Left lung (tissue), 14 donors: ENCODE results near the gene POPDC3. TPM values are rescaled to one million over a fixed set of nuclear protein-coding genes. Genes with fewer than 3 reads are reported as not detected.
"Not testable (repeated sequence)": the region's sequence is repeated elsewhere in the genome, so short reads cannot be mapped to it uniquely, and the experiment has no call there.

Experiments used
- ATAC-seq: fragments of 200-7000 bp; cut with Tn5 transposase; one replicate; pipeline ENCODE4 v1.9.1; 2020; ENCODE audit warnings: moderate library complexity
- DNase-seq, 4 donors: peaks; one replicate each; pipeline ENCODE4 v3.0.0-alpha.2; 2013 to 2020
- H3K27ac ChIP-seq, 2 donors: fragments of 200-600 bp; sonication (generic) in 1 of 2; one replicate each; pipeline versions ENCODE4 v1.5.0 to v1.8.0; 2020 to 2021
- H3K27me3 ChIP-seq, 2 donors: fragments of 200-600 bp; sonication (generic) in 1 of 2; one replicate each; pipeline versions ENCODE4 v1.5.0 to v1.8.0; 2020 to 2021
- H3K36me3 ChIP-seq, 2 donors: fragments of 200-600 bp; sonication (generic) in 1 of 2; one replicate each; pipeline versions ENCODE4 v1.5.0 to v1.8.0; 2020 to 2021
- H3K4me1 ChIP-seq, 2 donors: fragments of 200-600 bp; one replicate each; pipeline ENCODE4 v1.8.0; 2021
- H3K4me3 ChIP-seq, 2 donors: fragments of 200-600 bp; sonication (generic) in 1 of 2; one replicate each; pipeline versions ENCODE4 v1.5.0 to v1.8.0; 2020 to 2021; ENCODE audit warnings: mild to moderate bottlenecking in 1 of 2
- H3K9me3 ChIP-seq, 2 donors: fragments of 200-600 bp; sonication (generic) in 1 of 2; one replicate each; pipeline versions ENCODE4 v1.5.0 to v1.8.0; 2020 to 2021
- intact Hi-C, 2 donors: fragments of 100-400 bp; cut with DNase I; formaldehyde crosslinking; loops; one replicate each; pipeline versions ENCODE4 v1.11.2 to v1.14.2; 2022
- long read RNA-seq, 12 donors: library from polyadenylated mRNA in 2 of 12; unstranded in 2 of 12; transcript quantifications; one replicate each; pipeline ENCODE4 v2.0.0 and lab custom pipeline, GENCODE V29; 2019 to 2026
- polyA plus RNA-seq, 6 donors: library from polyadenylated mRNA; unstranded; fragments of 120-200 nt; gene quantifications; one replicate each; pipeline ENCODE4 v1.2.1, GENCODE V29; 2013; ENCODE audit not compliant: insufficient read length in 6 of 6
- total RNA-seq, 2 donors: library from RNA; stranded (reverse); fragmentation: NEBNext Ultra II Directional; extraction: Animal tissue kit (Norgen Biotek cat#: 25700); gene quantifications; one replicate each; pipeline ENCODE4 v1.2.1, GENCODE V29; 2021
- TF ChIP-seq, protein P1 (sequence below), 2 donors: fragments of 200-600 bp; sonication (generic) in 1 of 2; IDR thresholded peaks; one replicate each; pipeline versions ENCODE4 v1.5.0 to v1.8.0; 2021; ENCODE audit warnings: antibody characterized with exemption in 2 of 2
- donor health status: DM: no; HTN: yes; CAD: no.
- donor health status: DM: no; HTN: no; CAD: no.

Gene POPDC3, protein sequence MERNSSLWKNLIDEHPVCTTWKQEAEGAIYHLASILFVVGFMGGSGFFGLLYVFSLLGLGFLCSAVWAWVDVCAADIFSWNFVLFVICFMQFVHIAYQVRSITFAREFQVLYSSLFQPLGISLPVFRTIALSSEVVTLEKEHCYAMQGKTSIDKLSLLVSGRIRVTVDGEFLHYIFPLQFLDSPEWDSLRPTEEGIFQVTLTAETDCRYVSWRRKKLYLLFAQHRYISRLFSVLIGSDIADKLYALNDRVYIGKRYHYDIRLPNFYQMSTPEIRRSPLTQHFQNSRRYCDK
- total RNA-seq = under 1 TPM; 0.41 to 0.71 TPM
- polyA plus RNA-seq = 1 to 10 TPM in 2 of 6 donors, under 1 TPM in 4; 0.66 to 1.1 (median 0.94) TPM
- long read RNA-seq, donor 1 = 0 reads
- long read RNA-seq, donor 2 = 0 reads
- long read RNA-seq, donor 3 = 0 reads
- long read RNA-seq, donor 4 = 0 reads
- long read RNA-seq, donor 5 = 0 reads
- long read RNA-seq, donor 6, partial matches to known transcripts = 0 of 1 reads
- long read RNA-seq, donor 6, other reads (novel, unspliced or antisense) = 0 of 1 reads
- long read RNA-seq, donor 7 = 0 reads
- long read RNA-seq, donor 8 = 0 reads
- long read RNA-seq, donor 9 = 0 reads
- long read RNA-seq, donor 10 = 0 reads
- long read RNA-seq, donor 11, partial matches to known transcripts = 0 of 3 reads
- long read RNA-seq, donor 11, other reads (novel, unspliced or antisense) = 0 of 3 reads
- long read RNA-seq, donor 12 = 0 reads

GRCh38 chr6:105179244-105180065 lies at the start of gene POPDC3:
POPDC3 (minus strand) TSS chr6:105180014; CDS start chr6:105161909, 18,105 bp downstream.
- TF ChIP-seq, protein P1, sequence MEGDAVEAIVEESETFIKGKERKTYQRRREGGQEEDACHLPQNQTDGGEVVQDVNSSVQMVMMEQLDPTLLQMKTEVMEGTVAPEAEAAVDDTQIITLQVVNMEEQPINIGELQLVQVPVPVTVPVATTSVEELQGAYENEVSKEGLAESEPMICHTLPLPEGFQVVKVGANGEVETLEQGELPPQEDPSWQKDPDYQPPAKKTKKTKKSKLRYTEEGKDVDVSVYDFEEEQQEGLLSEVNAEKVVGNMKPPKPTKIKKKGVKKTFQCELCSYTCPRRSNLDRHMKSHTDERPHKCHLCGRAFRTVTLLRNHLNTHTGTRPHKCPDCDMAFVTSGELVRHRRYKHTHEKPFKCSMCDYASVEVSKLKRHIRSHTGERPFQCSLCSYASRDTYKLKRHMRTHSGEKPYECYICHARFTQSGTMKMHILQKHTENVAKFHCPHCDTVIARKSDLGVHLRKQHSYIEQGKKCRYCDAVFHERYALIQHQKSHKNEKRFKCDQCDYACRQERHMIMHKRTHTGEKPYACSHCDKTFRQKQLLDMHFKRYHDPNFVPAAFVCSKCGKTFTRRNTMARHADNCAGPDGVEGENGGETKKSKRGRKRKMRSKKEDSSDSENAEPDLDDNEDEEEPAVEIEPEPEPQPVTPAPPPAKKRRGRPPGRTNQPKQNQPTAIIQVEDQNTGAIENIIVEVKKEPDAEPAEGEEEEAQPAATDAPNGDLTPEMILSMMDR (IDR thresholded peaks at IDR 0.05) = no peak
- Histone ChIP-seq H3K4me3 (peak within 1 kb of the TSS; percentile 21 to 29), H3K36me3 (no peaks in the 10 kb centered on the region), H3K9me3 (no peaks in the 10 kb centered on the region), H3K27ac (no peak within 1 kb of the TSS), H3K4me1 (peaks cover 0 to 6% of the 10 kb centered on the region in 2 donors), H3K27me3 (peaks cover 29 to 84% of the 10 kb centered on the region in 2 donors)
- peak; percentile 73 for ATAC-seq
- peak in 3 of 4 donors; percentile 12 to 79 (median 13) for DNase-seq
- intact Hi-C loops = no loop called here

DNA sequence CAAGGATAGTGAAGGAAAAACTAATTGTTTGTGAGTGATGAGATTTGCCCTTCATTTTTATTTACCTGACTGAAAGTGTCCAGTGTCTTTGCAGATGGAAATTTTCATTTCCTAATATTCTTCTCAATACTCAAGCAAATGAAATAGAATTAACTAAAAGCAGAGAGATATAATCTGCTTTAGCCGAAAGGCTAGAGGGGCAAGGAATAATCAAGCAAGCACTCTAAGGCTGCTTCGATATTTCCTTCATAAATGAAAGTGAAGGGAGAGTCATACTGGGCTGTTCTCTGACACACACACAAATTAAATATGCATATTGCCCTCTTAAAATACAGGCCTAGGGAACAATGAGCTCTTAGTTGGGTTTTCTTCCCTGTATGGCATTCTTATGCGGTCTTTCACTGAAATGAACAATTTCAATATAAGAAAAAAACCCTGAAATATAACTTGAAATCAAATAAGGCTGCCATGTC lies 47.5 kb upstream of the POPDC3 start:
- Histone ChIP-seq H3K9me3 (peaks cover 0 to 2% of the 10 kb centered on the region in 2 donors), H3K27ac (no peak overlapping the region), H3K4me3 (no peak overlapping the region), H3K36me3 (no peaks in the 10 kb centered on the region), H3K4me1 (no peaks in the 10 kb centered on the region), H3K27me3 (no peaks in the 10 kb centered on the region)
- TF ChIP-seq, protein P1 (IDR thresholded peaks at IDR 0.05) = no peak
- ATAC-seq (no peak), DNase-seq (no peak)
- intact Hi-C loops = no loop called here

DNA sequence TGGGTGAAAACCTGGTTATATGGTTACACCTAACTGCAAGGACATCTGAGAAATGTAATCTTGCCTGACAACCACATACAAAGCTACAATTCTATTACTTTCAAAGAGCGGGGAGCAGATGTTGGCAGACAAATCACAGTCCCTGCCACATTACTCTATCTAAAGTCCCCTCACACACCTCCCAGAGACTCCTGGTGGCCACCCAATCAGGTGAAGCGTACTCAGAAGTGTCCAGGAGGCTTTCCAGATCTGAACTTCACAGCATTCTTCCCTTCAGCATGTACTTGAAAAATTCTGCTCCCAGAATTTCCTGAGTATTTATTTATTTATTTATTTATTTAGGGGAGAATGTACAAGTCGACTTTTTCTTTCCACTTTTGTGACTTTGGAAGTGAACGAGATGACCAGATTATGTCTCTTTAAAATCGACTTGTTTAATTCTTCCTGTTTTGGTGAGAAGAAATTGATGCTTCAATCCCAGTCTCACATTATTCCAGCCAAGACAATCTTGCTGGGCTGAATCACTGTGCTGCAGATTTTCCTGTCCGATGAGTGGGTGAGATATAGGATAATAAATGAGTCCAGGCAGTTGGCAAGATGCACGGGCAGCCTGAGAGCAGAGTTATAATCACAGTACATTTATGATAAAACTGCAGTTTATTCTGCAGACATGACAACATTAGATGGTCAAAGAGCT lies 46.9 kb upstream of the POPDC3 start:
- intact Hi-C loops = no loop called here
- no peaks in the 10 kb centered on the region for H3K36me3 ChIP-seq
- no peak overlapping the region for H3K4me3 ChIP-seq
- DNase-seq (no peak), ATAC-seq (no peak)
- H3K27ac ChIP-seq = no peak overlapping the region
- H3K27me3 ChIP-seq = no peaks in the 10 kb centered on the region
- TF ChIP-seq, protein P1 (IDR thresholded peaks at IDR 0.05) = no peak
- no peaks in the 10 kb centered on the region for H3K4me1 ChIP-seq
- no peaks in the 10 kb centered on the region for H3K9me3 ChIP-seq

DNA sequence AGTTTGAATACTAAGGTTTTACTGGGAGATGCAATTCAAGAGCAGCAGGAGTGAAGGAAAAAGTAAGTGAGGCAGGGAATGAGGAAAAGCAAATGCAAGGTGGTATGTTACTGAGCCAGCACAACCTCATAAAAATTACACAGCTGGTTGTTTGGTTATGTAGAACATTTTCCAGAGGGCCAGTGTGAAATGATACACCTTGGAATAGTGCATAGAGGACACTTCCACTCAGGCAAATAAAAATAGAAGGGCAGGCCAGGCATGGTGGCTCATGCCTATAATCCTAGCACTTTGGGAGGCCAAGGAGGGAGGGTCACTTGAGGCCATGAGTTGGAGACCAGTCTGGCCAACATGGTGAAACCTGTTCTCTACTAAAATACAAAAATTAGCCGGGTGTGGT lies 43.4 kb upstream of the POPDC3 start:
- H3K4me1 ChIP-seq = no peaks in the 10 kb centered on the region
- no peaks in the 10 kb centered on the region for H3K9me3 ChIP-seq
- intact Hi-C loops = no loop called here
- ATAC-seq (no peak), DNase-seq (no peak)
- H3K27me3 ChIP-seq = no peaks in the 10 kb centered on the region
- no peaks in the 10 kb centered on the region for H3K36me3 ChIP-seq
- no peak overlapping the region for H3K4me3 ChIP-seq
- TF ChIP-seq, protein P1 (IDR thresholded peaks at IDR 0.05) = no peak
- no peak overlapping the region for H3K27ac ChIP-seq

GRCh38 chr6:105221219-105221618 lies 41.4 kb upstream of the POPDC3 start:
- H3K36me3 ChIP-seq, H3K4me1 ChIP-seq, H3K9me3 ChIP-seq, H3K4me3 ChIP-seq, H3K27ac ChIP-seq, ATAC-seq, intact Hi-C loops, H3K27me3 ChIP-seq, DNase-seq: not testable (repeated sequence)
